ENCODE measurements around the gene HHIPL1. TPM values are rescaled to one million over a fixed set of nuclear protein-coding genes. Genes with fewer than 3 reads are reported as not detected.

HHIPL1 gene
- total RNA-seq, 4 donors from 2014 or later = 0.13 to 4.7 (median 0.56) TPM

DNA sequence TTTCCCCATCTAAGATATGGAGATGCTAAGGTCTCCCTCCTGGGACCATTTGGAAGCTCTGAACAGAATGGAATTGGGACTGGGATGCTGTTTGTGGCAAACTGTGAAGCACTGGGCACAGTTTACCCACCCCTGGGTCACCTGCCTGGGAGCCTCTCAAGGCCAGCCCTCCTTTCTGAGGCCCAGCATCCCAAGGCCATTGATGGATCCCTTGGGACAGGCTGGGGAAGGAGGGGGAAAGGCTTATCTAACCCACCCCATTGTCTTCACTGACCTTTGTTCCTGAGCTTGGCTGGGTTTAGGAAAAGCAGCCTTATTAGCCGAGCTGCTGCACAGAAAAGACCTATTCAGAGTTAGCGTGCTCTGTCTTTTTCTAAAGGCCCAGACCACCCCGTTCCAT lies 46.2 kb upstream of the HHIPL1 start:
- Histone ChIP-seq H3K36me3 (no peaks in the 10 kb centered on the region), H3K27me3 (peaks cover 6% of the 10 kb centered on the region), H3K27ac (no peak overlapping the region), H3K9me3 (no peaks in the 10 kb centered on the region), H3K4me1 (peaks cover 59% of the 10 kb centered on the region), H3K4me3 (no peak overlapping the region)
- TF ChIP-seq POLR2AphosphoS5 (IDR thresholded peaks at IDR 0.05) = no peak
- TF ChIP-seq POLR2A (IDR thresholded peaks at IDR 0.05) = no peak
- no peak for DNase-seq (ENCODE audit: low spot score in 2 of 2)
- WGBS = 75% methylated on average over 3 of the region's 3 CpGs

GRCh38 chr14:99599393-99599792 lies 45.5 kb upstream of the HHIPL1 start:
- Histone ChIP-seq H3K27ac (no peak overlapping the region), H3K4me1 (peaks cover 55% of the 10 kb centered on the region)

DNA sequence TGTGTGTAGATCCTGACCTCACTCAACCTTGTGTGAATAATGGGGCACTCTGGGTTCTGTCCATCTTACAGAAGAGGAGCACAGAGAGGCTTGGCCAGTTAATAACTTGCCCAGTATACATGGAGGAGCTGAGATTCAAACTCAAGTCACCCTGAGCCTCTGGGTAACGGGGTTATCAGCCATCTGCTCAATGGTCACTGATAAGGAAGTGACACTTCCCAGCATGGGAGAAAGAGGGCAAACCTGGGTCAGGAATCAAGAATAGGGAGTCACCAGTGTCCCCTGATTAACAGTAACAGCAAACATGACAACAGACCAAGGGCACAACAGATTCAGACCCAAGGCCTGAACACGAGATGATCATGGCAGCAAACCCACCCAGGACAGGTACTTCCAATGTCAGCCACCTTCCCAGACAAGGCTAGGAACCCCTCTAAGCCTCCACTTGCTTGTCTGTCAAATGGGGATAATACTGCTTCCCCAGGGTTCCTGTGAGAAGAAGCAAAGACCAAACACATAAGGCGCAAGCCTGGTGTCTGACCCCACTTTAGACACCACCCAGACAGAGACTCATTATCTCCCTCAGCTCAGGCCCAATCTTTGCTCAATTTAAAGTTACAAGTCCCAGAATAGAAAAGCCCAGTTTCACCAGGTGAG lies 44.6 kb upstream of the HHIPL1 start:
- H3K27ac ChIP-seq = no peak overlapping the region
- H3K9me3 ChIP-seq = no peaks in the 10 kb centered on the region
- DNase-seq (ENCODE audit: low spot score in 2 of 2) = no peak
- no peaks in the 10 kb centered on the region for H3K36me3 ChIP-seq
- H3K27me3 ChIP-seq = peaks cover 6% of the 10 kb centered on the region
- 84% methylated on average over 3 of the region's 3 CpGs for WGBS
- TF ChIP-seq EP300 (IDR thresholded peaks at IDR 0.05) (no peak), POLR2A (IDR thresholded peaks at IDR 0.05) (no peak), POLR2AphosphoS5 (IDR thresholded peaks at IDR 0.05) (no peak)
- TF ChIP-seq, protein P1, sequence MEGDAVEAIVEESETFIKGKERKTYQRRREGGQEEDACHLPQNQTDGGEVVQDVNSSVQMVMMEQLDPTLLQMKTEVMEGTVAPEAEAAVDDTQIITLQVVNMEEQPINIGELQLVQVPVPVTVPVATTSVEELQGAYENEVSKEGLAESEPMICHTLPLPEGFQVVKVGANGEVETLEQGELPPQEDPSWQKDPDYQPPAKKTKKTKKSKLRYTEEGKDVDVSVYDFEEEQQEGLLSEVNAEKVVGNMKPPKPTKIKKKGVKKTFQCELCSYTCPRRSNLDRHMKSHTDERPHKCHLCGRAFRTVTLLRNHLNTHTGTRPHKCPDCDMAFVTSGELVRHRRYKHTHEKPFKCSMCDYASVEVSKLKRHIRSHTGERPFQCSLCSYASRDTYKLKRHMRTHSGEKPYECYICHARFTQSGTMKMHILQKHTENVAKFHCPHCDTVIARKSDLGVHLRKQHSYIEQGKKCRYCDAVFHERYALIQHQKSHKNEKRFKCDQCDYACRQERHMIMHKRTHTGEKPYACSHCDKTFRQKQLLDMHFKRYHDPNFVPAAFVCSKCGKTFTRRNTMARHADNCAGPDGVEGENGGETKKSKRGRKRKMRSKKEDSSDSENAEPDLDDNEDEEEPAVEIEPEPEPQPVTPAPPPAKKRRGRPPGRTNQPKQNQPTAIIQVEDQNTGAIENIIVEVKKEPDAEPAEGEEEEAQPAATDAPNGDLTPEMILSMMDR (IDR thresholded peaks at IDR 0.05) = no peak
- no peak overlapping the region for H3K4me3 ChIP-seq
- H3K4me1 ChIP-seq = peaks cover 56% of the 10 kb centered on the region

More at GRCh38 chr14:99599393-99599792, 45.5 kb upstream of the HHIPL1 start:
- Histone ChIP-seq H3K36me3 (no peaks in the 10 kb centered on the region), H3K9me3 (no peaks in the 10 kb centered on the region), H3K27me3 (peaks cover 6% of the 10 kb centered on the region), H3K4me3 (no peak overlapping the region)
- 77% methylated on average over 6 of the region's 6 CpGs for WGBS
- no peak for TF ChIP-seq POLR2AphosphoS5 (IDR thresholded peaks at IDR 0.05)
- no peak for TF ChIP-seq POLR2A (IDR thresholded peaks at IDR 0.05)
- TF ChIP-seq EP300 (IDR thresholded peaks at IDR 0.05) = no peak
- TF ChIP-seq, protein P1 (IDR thresholded peaks at IDR 0.05) = no peak
- no peak for DNase-seq (ENCODE audit: low spot score in 2 of 2)

GRCh38 chr14:99601361-99601831 lies 43.5 kb upstream of the HHIPL1 start:
- Histone ChIP-seq H3K36me3 (no peaks in the 10 kb centered on the region), H3K4me3 (peak overlapping the region; percentile 77), H3K27ac (no peak overlapping the region), H3K4me1 (peaks cover 52% of the 10 kb centered on the region), H3K9me3 (no peaks in the 10 kb centered on the region), H3K27me3 (peaks cover 6% of the 10 kb centered on the region)
- 88% methylated on average over 7 of the region's 8 CpGs for WGBS
- no peak for DNase-seq (ENCODE audit: low spot score in 2 of 2)
- TF ChIP-seq POLR2AphosphoS5 (IDR thresholded peaks at IDR 0.05) (no peak), EP300 (IDR thresholded peaks at IDR 0.05) (no peak), POLR2A (IDR thresholded peaks at IDR 0.05) (no peak)
- TF ChIP-seq, protein P1 (IDR thresholded peaks at IDR 0.05) = no peak

DNA sequence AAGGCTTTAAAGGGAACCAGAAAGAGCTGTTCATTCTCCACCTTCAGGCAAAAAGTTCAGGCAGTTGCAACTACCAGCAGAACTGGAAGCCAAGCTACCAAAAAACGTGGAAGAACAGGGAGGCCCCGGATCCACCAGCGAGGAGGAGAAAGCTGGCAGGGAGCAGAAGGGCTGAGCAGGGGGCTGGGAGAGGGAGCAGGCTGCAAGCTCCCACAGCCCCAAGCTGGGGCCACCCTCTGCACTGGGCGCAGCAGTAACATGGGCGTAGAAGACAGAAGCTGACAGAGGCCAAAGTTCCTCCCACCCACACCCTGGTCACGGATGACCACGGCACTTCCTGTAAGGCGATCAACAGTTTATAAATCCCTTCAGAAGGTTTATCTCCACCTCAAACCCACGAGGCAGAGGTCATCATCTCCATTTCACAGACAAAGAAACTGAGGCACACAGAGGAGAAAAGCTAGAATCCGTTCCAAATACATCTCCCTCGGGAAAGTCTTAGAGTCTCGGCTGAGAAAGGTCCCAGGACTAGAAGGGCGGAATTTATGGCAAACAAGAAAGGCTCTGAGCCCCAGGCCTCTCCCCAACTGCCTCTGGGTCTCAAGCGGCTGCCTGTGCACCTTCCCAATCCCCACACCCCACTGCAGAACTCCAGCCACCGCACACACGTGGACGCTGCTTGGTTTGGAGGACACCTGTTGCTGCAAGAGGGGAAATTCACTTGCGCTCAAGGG lies 42.7 kb upstream of the HHIPL1 start:
- Histone ChIP-seq H3K9me3 (no peaks in the 10 kb centered on the region), H3K36me3 (no peaks in the 10 kb centered on the region), H3K4me1 (peaks cover 45% of the 10 kb centered on the region), H3K4me3 (peak overlapping the region; percentile 77), H3K27ac (peak overlapping the region; percentile 30), H3K27me3 (peaks cover 6% of the 10 kb centered on the region)
- DNase-seq (ENCODE audit: low spot score in 2 of 2) = no peak
- TF ChIP-seq POLR2A (IDR thresholded peaks at IDR 0.05) (no peak), POLR2AphosphoS5 (IDR thresholded peaks at IDR 0.05) (no peak), EP300 (IDR thresholded peaks at IDR 0.05) (no peak)
- TF ChIP-seq, protein P1 (IDR thresholded peaks at IDR 0.05) = no peak
- WGBS = 30% methylated on average over 13 of the region's 18 CpGs

Measured in suprapubic skin (tissue), 4 donors.